Stimulated activated CD4-positive, alpha-beta T cell treated with anti-CD3 and anti-CD28 coated beads, Interleukin-1b, Interleukin-23, amount 100 ng/mL, for 48 hours (primary cell): Measurements from ENCODE around the gene TIMP1.

ENCODE experiments used
- DNase-seq: peaks from one replicate; pipeline ENCODE4 v3.0.0-alpha.2; 2020

Gene TIMP1

DNA sequence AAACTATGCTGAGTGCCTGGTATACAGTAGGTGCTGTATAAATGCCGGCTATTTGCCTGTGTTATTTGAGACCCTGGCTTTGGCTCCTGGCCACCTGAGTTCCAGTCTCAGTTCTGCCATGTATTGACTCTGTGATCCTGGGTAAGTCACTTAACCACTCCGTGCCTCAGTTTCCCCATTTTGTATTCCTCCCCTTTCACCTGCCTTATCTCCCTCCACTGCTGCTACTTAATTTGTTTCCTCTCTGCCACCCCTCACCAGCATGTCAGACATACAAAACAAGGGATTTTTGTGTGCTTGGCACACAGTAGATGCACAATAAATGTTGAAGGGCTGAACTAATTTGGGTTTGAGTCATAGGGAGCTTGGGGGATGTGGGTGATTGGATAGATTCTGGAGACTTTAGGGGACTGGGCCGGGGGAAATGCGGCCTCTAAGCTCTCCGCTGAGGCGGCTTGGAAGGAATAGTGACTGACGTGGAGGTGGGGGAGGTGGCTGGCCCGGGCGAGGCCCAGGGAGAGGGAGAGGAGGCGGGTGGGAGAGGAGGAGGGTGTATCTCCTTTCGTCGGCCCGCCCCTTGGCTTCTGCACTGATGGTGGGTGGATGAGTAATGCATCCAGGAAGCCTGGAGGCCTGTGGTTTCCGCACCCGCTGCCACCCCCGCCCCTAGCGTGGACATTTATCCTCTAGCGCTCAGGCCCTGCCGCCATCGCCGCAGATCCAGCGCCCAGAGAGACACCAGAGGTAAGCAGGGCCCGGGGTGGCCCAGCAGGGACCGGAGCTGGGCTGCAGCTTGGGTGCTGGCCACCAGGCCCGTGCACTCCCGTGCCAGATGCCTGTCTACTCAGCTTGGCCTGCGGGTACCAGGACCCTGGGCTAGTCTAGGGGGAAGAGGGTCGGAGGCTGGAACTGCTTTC lies at the start of gene TIMP1:
TSS of gene TIMP1 (plus strand) at position 706 of the 917 bp plus-strand sequence. CDS start 980 bp downstream, outside the sequence.
- DNase-seq = peak; percentile 87

DNA sequence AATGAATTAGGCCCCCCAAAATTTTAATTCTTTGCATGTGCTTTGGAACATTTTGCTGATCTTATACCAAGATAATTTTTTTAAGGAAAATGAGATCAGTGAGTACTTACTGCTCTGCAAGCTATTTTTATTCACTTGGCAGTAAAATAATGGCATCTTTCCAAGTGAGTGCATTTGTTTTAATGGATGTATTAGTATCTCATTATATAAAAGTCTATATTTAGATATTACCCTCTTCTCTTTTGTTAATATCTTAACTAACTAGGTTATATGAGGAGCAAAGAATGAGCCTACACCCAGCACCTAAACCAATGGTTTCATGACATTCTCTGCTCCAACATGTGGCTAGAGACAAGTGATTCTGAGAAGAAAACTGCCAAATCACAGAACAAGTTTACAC lies 42.4 kb upstream of the TIMP1 start:
- DNase-seq = no peak

DNA sequence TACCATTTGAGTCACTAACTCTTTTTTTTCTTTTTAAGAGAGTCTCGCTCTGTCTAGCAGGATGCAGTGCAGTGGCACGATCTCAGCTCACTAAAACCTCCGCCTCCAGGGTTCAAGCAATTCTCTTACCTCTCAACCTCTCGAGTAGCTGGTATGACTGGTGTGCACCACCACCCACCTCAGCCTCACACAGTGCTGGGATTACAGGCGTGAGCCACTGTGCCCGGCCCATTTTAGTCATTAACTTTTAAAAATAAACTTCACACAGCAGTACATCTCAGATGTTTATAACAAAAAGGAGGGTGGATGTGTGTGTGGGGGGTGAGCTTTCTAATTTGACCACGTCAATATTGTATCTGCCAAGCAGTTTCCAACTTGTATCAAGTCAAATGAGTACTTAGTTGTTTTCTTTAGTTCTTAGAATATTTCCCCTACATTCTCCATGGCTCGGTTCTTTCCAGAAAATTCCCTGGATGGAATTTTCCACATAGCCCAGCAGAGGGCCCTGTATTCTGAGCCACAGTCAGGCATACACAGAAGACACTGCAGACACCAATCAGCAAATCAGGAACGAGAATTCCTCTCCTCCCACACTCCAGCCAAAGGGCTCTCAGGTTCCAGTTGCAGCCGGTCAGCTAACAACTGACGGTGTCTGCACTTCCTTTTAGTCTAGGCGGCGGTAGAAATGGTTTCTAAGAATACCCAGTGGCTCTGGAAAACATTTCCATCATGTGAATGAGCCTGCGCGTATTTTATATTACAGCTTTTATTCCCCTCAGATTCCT lies 41.3 kb upstream of the TIMP1 start:
- DNase-seq = no peak

DNA sequence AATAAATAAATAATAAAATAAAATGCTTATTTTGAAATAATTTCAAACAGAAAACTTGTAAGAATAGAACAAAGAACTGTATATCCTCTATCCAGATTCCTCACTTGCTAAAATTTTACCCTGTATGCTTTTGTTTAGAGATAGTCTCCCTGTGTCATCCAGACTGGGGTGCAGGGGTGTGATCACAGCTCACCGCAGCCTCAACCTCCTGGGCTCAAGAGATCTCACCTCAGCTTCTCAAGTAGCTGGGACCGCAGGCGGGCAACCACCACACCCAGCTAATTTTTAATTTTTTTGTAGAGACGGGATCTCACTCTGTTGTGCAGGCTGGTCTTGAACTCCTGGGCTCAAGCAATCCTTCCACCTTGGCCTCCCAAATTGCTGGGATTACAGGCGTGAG lies 38.7 kb upstream of the TIMP1 start:
- DNase-seq = no peak

DNA sequence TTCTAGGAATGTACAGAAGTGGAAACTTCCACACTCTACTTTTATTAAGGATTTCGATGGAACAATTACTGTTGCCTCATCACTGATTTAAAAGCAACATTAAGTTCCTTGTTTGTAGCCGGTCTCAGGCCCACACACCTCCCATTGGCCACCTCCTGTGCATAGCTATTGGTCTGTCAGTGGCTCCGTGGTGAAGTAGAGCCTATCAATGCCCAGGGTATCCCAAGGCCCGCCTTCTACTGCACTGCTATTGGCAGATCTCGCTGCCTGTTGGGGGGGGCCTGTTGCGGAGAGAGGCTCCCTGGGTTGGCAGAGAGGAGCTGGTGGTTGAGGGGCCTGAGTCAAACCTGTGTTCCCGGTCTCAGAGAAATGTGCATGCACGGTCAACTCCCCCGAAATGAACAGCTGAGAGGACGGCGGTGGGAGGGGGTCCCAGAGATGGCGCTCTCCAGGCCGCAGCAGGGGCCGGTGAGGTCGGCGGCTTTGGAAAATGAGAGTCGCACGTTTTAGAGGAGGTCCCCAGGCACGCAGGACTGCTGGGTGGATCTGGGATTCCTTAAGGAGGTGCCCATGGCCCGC lies 26.1 kb upstream of the TIMP1 start:
- DNase-seq = peak; percentile 89

DNA sequence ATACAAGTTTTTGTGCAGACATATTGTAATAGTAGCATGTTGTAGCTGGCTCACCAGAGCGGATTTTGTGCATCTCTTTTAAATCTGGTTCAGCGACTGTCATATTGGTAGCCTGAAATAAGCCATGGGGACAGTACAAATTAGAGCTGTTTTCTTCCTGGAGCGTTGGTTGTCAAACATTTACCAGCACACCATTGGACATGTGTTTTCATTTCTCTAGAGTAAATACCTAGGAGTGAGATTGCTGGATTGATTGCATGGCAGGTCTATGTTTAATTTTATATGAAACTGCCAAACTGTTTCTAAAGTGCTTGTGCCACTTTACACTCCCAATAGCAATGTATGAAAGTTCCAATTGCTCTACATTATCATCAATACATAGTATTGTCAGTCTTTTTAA lies 23.8 kb upstream of the TIMP1 start:
- DNase-seq = no peak

DNA sequence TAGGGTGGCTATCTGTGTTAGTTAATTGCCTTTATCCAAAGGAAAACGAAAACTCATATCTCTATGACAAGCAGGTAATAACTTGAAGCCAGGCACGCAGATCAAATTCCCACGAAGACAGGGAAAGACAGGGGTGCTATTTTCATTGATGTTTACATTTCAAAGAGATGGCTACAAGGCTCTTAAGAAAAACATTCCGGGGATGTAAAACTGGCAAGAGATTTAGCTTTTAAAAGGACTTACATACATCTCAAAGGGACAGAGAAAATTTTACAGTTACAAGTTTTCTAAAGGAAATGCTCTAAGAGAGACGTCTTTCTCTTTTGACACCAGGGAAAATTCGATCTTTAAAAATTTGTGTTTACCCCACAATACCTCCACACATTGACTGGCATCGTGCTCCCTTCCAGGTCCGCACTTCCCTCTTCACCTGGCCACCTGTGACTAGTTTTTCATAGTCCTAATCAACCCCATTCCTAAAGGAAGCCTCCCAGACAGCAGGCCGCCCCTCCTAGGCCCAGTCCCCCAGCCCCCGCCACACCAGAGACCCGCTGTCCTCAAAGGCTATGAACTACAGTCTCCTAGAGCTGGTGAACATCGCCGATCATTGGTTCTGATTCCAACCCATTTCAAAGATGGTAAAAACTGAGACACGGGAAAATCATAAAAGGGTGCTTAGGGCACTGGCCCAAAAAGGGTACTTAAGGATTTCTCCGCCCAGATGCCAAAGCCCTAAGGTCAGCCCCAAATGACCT lies 21.9 kb upstream of the TIMP1 start:
- DNase-seq = no peak

DNA sequence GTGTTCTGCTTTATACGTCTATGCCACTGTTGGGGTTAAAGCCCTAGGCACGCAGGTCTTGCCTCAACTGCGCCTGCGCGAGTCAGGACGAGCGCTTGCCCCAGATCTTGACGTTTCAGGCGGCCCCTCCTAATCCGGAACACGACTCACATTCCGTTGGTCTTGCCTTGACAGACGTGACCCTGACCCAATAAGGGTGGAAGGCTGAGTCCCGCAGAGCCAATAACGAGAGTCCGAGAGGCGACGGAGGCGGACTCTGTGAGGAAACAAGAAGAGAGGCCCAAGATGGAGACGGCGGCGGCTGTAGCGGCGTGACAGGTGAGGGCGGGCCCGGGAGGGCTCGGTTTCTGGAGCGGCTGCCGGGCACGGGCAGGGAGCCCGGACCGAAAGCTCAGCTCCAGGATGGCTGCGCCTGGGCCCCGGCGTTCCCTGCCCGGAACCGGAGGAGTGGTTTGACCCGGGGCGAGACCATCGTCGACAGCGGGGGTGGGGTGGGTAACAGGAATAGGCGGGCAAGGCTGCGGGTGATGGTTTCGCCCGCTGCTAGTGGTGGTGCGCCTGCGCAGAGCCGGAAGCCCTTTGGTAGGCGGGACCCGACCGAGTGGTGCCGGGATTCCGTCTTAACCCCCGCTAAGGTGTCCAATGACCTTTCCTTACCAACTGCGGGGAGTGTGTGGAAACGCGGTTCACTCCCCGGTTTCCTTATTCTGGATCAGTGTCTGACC lies 21.1 kb upstream of the TIMP1 start, which contains the start of gene ARAF:
TSS of gene ARAF (plus strand) at position 272 of the 725 bp plus-strand sequence. CDS start 1,763 bp downstream, outside the sequence.
- DNase-seq = peak; percentile 97

DNA sequence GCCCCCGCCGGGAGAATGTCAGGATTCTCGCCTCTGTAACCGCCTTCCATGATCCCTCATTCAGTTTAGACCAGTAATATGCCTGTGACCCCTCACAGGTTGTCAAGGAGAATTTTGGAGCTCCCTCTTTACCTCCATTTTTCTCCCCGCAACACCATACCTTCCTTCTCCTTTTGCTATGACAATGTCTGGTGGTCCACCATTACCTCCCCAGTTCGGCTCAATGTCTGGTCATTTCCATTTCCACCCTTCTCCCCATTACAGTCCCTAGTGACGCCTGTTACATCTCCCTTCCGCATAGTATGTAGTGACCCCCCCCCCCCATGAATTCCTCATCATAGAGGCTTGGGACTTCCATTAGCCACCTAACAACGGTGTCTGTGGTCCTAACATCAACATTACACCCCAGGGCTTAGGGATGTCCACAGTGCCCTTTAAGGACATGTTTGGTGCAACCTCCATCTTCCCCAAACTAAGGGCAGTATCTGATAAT lies 20.5 kb upstream of the TIMP1 start:
- DNase-seq = no peak

DNA sequence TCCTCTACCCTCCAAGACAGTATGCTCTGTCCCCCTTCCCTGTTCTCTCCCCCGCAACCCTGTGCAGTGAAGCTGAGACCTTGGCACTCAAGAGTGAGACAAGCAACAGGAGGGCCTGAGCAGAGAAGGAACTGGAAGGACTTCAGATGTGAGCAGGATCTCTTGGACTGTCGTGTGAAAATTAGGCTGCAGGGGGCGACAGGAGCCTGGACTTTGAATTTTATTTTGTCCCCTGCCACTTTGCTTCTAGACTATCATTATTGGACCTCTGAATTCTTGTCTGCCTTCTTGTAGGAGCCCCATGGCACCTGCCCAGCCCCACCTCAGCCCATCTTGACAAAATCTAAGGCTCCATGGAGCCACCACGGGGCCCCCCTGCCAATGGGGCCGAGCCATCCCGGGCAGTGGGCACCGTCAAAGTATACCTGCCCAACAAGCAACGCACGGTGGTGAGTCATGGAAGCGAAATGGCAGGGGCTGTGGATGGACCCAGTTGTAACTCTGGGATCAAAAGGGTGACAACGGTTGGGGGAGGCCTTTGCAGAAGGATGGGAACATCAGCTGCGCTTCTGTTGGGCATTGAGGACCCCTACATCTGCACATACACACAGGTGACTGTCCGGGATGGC lies 19.5 kb upstream of the TIMP1 start:
- DNase-seq = peak; percentile 21

DNA sequence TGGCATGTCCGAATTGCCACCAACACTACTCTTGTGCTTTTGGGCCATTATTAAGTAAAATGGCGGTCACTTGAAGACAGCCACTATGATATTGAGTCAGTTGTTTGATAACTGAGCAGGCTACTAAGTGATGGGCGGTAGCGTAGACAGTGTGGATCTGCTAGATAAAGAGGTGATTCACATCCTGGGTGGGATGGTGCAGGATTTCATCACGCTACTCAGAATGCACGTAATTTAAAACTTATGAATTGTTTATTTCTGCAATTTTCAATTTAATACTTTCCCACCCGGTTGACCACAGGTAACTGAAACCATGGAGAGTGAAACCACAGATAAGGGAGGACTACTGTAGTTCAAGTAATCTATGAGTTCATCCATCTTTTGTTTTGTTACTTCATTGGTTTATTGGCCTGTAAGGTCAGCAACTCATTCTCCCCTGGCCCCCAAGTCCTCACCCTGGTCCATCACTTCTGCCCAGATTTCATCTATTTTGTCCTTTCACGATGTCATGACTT lies 18.4 kb upstream of the TIMP1 start:
- no peak for DNase-seq

DNA sequence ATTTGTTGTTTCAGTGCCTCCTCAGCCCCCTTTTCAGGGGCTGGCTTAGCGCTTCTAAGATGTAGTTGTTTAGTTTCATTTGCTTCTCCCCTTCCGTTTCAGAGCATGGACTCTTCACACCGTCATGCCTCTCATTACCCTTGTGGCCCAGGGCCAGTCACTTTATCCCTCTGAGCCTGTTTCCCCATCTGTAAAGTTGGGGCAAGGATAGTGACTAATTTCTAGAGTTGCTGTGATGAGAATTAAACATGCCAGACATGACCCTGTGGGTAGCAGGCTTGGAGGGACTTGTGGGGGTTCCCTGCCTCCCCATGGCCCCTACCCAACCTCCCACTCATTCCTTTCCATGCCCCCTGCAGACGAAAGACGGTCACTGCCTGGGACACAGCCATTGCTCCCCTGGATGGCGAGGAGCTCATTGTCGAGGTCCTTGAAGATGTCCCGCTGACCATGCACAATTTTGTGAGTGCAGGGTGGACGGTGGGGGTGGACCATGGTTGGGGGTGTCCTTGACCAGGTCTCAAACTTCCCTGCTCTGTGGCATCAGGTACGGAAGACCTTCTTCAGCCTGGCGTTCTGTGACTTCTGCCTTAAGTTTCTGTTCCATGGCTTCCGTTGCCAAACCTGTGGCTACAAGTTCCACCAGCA lies 17.7 kb upstream of the TIMP1 start:
- DNase-seq = no peak

DNA sequence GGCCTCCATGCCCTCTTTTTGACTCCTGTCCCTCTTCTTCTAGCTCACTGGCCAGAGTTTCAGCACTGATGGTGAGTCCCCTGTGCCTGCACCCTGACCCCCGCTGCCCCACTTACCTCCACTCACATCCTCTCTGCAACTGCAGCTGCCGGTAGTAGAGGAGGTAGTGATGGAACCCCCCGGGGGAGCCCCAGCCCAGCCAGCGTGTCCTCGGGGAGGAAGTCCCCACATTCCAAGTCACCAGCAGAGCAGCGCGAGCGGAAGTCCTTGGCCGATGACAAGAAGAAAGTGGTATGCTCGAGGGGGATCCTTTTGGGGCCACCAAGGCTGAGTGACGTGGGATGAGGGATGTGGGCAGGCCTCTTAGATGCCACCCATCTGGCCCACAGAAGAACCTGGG lies 15.4 kb upstream of the TIMP1 start:
- no peak for DNase-seq

DNA sequence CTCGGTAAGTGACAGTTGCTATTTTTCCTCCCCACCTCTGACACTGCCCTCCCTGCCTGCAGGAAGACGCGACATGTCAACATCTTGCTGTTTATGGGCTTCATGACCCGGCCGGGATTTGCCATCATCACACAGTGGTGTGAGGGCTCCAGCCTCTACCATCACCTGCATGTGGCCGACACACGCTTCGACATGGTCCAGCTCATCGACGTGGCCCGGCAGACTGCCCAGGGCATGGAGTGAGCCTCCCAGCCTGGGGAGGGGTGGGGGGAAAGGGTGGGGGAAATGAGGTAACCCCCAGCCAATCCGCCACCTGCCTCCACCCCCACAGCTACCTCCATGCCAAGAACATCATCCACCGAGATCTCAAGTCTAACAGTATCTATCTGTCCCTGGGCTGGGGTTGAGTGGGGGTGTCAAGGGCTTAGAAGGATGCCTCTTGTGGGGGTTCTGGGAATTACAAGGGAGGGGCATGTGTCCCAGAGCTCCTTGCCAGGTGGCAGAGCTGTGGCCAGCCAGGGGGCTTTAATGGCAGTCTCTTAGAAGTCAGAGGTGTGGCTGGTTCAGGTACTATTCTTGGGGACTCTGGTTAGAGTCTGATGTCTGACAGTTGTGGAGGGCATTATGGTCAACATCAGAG lies 13.5 kb upstream of the TIMP1 start:
- DNase-seq = peak; percentile 26

DNA sequence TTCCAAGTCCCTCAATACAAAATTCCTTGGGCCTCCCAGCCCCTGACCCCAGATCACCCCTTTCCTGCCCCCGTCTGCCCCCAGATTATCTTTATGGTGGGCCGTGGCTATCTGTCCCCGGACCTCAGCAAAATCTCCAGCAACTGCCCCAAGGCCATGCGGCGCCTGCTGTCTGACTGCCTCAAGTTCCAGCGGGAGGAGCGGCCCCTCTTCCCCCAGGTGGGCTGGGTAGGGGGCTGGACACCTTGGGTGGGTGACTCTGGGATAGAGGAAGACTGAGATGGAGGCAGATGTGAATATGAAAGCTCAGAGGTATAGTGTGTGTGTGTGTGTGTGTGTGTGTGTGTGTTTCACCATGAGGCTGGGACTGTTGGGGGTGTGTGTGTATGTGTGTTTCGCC lies 11.4 kb upstream of the TIMP1 start:
- DNase-seq = no peak

DNA sequence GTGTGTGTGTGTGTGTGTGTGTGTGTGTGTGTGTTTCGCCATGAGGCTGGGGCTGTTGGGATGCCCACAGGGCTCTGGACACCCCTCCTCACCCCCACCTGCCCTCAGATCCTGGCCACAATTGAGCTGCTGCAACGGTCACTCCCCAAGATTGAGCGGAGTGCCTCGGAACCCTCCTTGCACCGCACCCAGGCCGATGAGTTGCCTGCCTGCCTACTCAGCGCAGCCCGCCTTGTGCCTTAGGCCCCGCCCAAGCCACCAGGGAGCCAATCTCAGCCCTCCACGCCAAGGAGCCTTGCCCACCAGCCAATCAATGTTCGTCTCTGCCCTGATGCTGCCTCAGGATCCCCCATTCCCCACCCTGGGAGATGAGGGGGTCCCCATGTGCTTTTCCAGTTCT lies 11.0 kb upstream of the TIMP1 start:
- no peak for DNase-seq

DNA sequence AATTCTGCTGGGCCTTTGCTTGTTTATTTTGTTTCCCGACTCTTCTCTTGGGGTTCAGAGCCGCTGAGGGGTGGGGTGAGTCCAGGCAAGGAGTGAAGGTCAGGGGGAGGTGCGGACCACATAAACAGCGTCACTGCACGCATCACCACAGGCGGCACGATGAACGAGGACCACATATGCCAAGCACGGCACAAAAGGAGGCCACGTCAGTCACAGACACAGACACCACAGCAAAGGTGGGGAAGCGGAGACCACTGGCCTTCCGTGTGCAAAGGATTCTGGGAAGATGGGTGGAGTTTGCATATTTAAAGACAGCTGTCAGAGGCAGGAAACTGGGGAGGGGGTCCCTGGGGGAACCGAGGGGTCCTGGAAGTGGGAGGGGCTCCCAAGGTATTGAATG lies 10.3 kb upstream of the TIMP1 start:
- DNase-seq = no peak

DNA sequence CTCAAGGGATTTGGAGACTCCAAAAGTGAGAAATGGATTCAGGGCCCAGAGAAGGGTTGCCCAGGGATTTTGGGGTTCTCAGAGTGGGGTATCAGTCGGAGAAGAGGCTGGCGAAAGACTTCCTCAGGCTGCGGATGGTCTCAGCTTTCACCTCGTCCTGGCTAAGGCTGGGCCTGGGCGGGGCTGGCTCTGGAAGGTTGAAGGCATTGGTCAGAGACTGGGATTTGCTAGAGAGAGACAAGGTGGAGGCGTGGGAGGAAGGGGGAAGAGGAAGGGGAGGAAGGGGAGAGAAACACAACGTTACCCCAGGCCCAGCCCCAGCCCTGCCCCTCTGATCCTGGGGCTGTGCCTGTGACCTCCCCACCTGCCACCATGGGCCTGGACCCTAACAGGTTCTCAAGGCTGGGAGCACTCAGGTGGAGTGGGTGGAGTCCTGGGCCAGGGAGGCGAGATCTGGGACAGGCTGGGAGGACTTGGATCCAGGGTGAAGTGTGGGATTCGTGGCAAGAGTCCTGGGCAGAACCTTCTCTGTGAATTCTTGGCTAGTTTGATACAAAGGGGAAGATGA lies 9.4 kb upstream of the TIMP1 start:
- DNase-seq = no peak

DNA sequence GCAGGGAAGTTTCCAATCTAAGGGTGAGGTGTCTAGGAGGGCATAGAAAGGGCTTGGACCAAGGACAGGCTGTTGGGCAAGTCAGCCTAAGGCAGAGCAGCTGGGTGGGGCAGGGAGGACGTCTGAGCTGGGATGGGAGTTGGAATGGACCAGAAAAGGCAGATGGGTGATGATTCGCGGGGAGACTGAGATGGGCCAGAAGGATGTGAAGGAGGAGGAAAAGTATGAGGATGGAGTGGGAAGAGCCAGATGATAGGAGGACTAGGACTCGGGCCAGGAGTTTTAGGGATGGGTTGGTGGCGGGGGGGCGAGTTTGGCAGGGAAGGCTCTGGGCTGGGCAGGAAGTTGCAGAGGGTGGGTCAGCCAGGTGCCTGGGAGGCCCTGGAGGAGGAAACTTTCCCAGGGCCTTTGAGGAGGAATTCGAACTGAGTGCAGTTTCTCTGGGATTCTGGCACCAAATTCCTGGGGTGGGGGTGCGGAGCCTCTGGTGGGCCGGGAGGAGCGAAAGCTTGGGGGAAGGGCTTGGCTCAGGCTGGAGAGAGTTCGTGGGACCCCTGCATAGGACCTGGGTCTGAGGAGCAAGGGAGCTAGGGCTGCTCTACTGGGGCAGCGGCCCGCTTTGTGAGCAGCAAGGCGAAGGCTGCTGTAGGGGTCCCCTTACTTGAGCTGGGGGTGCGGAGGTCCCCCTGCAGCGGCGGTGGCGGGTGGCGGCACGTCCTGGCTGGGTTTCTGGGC lies 8.7 kb upstream of the TIMP1 start:
- DNase-seq = no peak
